NCI-H2029 treated with DMSO at 0.1 percent for 48 hours (cell line): Measurements from ENCODE around the gene RTL9.
"Not testable (repeated sequence)": the region's sequence is repeated elsewhere in the genome, so short reads cannot be mapped to it uniquely, and the experiment has no call there.

Experiments used
- DNase-seq: peaks from one replicate; lab custom pipeline; 2025; lab: John Stamatoyannopoulos, UW

RTL9 gene

DNA sequence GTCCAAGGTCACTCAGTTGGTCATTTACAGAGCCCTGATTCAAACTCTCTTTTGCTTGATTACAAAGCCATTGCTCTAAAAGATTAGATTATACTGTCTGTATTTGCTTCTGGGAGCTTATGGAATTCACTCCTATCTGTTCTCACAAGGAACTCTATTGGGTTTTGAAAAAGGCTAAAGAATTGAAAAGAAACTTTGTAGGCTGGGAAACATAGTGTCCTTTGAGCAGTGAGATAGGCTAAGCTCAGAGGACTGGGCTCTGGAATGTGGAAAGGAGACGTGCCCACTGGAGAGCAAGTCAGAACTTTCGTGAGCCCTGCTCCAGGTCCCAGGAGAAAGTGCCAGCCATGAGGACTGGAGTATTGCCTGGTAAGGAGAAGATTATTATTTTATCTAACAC is at the start of gene RTL9:
Gene RTL9, plus strand, starts transcription at position 301 of the 400 bp plus-strand sequence. CDS start 91,770 bp downstream, outside the sequence.
- DNase-seq = no peak

- peak; percentile 19 for DNase-seq
Measured at GRCh38 chrX:110310000-110310790, 48.5 kb upstream of the RTL9 start.

DNA sequence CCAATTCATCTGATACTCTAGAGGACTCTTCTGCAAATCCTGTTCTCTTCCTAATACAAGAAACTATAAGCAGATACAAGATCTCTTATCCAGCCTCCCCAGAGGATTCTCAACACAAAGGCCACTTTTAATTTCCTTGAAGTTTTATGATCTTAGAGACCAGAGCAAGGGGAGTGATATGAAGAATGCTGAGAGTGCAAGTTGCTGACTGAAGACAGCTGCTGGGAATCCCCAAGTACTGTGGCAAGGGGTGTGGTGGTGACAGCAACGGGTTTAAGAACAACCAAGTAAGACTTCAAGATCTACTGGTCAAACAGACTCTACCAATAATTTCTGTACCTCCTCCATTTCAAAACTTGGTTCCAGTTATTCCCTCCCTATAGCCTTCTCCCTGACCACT is 47.8 kb upstream of the RTL9 start:
- no peak for DNase-seq

DNA sequence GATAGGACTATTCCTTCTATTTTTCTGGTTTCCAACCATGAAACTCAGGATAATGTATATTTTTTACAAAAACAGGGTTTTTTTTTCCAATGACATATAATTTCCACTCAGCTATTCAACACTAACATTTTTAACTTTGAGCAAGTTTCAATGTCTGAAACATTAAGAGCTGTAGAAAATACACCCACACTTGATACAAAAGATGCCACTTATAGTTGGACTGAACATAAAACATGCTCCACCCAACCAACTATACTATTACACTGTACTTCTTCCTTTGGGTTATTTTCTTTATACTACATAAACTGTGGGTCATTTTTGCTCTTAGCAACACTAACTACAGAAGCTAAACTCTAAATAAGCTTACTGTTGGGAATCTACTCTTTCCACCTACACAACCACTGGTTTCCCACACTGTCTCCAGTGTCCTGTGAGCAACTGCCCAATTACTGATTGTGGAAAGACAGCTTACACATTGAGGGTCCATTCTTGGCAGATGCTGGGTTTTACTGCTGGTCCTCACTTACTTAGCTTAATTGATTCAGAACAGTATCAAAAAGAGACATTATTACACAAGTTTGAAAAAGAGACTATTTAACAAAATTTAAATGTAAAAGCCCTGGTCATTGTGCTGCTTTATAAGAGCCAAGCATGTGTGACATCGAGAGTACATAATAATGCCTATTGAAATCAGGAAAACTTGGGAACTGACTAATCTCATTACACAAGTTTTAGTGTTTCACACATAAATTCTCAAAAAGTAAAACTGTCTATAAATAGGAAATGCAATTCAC is 47.0 kb upstream of the RTL9 start:
- DNase-seq = no peak

DNA sequence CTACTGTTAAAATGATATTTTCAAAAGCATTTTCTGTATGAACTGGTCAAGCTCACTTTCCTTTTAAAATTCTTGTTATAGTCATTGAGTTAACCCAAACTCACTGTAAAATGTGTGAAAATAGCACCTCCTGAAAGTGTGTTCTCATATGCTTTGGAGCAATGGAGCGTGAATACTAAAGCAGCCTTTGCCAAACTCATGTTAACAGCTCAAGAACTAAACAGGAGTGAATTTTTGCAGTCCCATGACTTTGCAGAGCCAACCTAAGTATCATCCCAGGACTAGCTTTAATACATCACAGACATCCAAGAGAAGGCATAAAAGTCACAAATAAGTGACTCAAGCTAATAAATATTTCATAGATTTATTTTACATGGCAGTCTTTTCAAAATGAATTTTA is 43.1 kb upstream of the RTL9 start:
- DNase-seq = no peak

DNA sequence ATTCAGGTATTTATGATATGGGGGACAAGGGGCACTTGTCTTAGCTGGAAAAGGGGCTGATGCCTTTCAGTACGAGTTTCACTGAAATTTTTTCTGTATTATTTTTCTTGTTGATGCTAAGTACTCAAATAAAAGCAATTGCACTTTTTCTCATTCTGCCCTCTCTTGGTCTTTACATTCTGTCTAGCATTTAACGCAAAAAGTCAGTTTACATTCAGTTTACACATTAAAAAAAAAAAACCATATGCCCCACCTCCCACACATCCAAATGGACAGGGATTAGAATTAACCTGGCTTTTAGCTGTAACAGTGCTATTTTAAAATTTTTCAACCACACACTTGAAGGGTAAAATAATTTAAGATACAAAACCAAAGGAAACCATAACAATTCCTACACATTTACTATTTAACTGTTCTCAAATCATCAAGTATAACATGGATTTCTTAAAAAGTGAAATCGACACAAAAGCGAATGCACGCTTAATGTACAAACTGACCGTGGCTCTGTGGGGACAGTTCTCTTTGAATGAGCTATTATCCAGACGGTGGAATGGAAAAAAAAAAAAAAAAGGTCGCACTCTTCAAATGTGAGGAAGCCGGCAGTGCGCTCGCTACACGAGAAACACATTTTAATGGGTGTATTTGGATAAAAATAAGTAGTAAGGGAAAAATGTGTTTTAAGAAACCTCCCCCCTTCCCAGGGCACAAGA is 42.1 kb upstream of the RTL9 start:
- DNase-seq = no peak

- no peak for DNase-seq
Measured at GRCh38 chrX:110317061-110317819, 41.4 kb upstream of the RTL9 start.

- DNase-seq = peak; percentile 67
Measured at GRCh38 chrX:110317820-110318663, 40.6 kb upstream of the RTL9 start, which contains the start of gene AMMECR1. Gene AMMECR1, minus strand, starts transcription at chrX:110318085. Its CDS starts 14 bp downstream, at chrX:110318071.

GRCh38 chrX:110318664-110318968 is 40.0 kb upstream of the RTL9 start:
- DNase-seq = peak; percentile 67

DNA sequence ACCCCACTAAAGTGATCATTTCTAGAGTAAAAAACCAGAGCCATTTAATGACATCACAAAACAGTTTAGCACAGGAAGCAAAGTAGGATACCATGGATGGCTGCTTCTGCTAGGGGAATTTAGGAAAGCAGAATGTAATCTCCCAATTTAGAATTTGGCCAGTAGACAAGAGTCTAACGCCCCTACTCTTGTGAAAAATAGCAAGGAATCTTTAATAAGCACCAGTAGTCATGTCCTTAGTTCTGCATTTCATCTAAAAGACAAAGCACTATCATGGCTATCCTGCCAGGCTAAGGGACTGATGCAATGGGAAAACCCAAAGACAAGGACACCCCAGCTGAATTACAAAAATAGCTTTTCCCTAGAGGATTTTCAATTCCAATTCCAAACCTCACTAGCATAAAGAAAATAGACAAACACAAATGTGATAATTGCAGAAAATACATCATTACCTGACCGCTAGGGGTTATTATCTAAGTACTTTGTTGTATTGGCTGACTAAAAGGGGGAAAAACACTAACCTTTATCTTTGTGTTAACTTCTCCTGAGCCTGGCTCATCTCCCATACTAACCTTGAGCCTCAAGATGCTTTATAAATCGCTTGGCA is 38.2 kb upstream of the RTL9 start:
- no peak for DNase-seq

GRCh38 chrX:110321081-110321480 is 37.6 kb upstream of the RTL9 start:
- no peak for DNase-seq

GRCh38 chrX:110321670-110322069 is 37.0 kb upstream of the RTL9 start:
- DNase-seq = no peak

- DNase-seq = no peak
Measured at GRCh38 chrX:110322603-110323002, 36.0 kb upstream of the RTL9 start.

- DNase-seq = no peak
Measured at GRCh38 chrX:110326712-110327111, 31.9 kb upstream of the RTL9 start.

DNA sequence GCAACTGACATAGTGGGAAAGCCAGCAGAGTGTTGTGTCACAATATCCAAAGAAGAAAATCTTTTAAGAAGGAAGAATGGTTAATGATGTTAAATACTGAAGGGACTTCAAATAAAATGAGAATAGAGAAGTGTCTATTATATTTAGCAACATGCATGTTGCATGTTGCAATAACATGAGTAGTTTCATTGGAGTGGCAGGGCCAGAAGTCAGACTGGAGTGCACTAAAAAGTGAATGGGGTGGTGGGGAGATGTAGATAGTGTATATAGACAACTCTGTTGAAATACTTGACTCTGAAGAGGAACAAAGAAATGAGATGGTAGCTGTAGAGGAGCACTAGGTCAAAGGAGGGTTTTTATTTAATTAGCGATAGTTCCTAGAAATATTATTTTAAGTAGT is 31.3 kb upstream of the RTL9 start:
- no peak for DNase-seq

GRCh38 chrX:110328613-110329012 is 30.0 kb upstream of the RTL9 start:
- not testable (repeated sequence) for DNase-seq

GRCh38 chrX:110331444-110332030 is 27.1 kb upstream of the RTL9 start:
- DNase-seq = no peak

- DNase-seq = not testable (repeated sequence)
Measured at GRCh38 chrX:110333458-110333857, 25.2 kb upstream of the RTL9 start.

- DNase-seq = no peak
Measured at GRCh38 chrX:110338935-110339334, 19.7 kb upstream of the RTL9 start.
